HG02870 (cell line): ENCODE data around the gene PRRT1B.
"Not testable (repeated sequence)": the region's sequence is repeated elsewhere in the genome, so short reads cannot be mapped to it uniquely, and the experiment has no call there.

Experiments
- ATAC-seq: cut with Tn5 transposase; IDR thresholded peaks from one replicate; pipeline ENCODE4 v1.9.1; 2021; ENCODE audit warnings: mild to moderate bottlenecking, moderate library complexity; ENCODE audit not compliant: unreplicated experiment

The PRRT1B gene

DNA sequence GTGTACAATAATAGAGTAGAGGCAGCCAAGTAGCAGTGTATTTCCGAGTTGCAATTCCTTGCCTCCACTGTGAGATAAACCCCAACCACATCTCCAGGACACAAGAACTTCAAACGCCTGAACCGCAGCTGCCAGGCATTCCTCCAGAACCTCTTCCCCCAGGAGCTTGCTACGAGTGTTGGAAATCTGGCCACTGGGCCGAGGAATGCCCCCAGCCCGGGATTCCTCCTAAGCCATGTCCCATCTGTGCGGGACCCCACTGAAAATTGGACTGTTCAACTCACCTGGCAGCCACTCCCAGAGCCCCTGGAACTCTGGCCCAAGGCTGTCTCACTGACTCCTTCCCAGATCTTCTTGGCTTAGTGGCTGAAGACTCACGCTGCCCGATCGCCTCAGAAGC, 3.9 kb downstream of the PRRT1B start:
- ATAC-seq = not testable (repeated sequence)

DNA sequence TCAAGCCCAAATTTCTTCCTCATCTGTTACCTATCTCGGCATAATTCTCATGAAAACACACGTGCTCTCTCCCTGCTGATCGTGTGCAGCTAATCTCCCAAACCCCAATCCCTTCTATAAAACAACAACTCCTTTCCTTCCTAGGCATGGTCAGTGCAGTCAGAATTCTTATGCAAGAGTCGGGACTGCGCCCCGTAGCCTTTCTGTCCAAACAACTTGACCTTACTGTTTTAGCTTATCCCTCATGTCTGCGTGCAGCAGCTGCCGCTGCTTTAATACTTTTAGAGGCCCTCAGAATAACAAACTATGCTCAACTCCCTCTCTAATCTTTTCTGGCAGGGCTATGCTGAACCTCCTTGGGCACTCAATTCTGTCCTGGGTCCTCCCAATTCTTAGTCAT, 5.1 kb downstream of the PRRT1B start:
- ATAC-seq = not testable (repeated sequence)

- ATAC-seq = no peak
These were observed 6.7 kb downstream of the PRRT1B start for GRCh38 chr9:131552030-131552429.

- ATAC-seq = no peak
These were observed 8.9 kb downstream of the PRRT1B start for GRCh38 chr9:131554087-131554842.

- no peak for ATAC-seq
These were observed 9.6 kb downstream of the PRRT1B start for GRCh38 chr9:131554843-131555351.

- ATAC-seq = no peak
These were observed 10.7 kb downstream of the PRRT1B start for GRCh38 chr9:131555841-131556673.

GRCh38 chr9:131557855-131558548, 12.7 kb downstream of the PRRT1B start:
- ATAC-seq = no peak

DNA sequence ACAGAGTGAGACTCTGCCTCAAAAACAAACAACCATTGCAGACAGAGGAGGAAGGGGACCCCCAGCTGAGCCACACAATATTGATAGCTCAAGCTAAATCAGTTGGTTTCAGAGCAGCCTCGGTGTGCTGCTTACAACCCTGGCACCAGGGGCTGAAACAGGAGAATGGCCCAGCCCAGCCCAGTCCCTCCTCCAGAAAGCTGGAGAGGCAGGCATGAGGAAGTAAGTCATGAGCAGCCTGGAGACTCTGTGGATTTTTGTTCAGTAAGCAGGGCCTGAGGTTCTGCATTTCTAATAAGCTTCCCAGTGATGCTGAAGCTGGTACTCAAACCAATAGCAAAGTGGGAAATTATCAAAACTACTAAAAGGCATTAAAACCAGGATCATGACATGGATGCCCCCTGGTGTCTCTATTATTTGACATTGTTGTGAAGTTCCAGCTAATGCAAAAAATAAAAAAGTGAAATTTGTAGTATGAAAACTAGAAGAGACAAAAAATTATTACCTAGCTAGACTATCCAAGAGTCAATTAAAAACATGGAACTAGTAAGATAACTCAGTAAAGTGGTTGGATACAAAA, 14.2 kb downstream of the PRRT1B start:
- no peak for ATAC-seq

DNA sequence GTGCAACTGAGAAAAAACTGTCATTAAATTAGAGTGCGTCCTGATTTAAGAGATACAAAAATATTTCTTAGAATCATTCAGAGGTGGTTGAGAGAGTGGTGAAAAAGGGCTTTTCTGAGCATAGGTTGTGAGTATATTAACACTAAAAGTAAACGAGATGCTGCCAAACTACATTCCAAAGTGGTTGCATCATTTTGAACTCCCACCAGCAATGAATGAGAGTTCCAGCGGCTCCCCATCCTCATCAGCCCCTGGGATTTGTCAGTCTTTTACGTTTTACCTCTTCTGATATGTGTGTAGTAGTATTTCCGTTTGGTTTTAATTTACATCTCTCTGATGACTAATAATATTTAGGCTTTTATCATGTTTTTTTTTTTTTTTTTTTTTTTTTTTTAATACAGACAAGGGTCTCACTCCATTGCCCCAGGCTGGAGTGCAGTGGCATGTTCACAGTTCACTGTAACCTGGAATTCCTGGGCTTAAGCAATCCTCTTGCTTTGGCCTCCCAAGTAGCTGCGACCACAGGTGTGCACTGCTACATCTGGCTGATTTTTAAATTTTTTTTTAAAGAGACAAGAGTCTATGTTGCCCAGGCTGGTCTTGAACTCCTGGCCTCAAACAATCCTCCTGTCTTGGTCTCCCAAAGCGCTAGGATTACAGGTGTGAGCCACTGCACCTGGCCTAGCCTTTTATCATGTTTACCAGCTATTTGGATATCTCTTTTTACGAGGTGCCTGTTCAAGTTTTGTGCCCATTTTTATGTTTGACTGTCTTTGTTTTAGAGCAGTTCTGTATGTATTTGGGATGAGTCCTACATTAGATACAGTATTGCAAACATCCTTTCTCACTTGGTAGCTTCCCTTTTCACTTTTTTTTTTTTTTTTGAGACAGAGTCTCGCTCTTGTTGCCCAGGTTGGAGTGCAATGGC, 17.0 kb downstream of the PRRT1B start:
- ATAC-seq = no peak

- ATAC-seq = no peak
These were observed 20.0 kb downstream of the PRRT1B start for GRCh38 chr9:131565369-131565768.

DNA sequence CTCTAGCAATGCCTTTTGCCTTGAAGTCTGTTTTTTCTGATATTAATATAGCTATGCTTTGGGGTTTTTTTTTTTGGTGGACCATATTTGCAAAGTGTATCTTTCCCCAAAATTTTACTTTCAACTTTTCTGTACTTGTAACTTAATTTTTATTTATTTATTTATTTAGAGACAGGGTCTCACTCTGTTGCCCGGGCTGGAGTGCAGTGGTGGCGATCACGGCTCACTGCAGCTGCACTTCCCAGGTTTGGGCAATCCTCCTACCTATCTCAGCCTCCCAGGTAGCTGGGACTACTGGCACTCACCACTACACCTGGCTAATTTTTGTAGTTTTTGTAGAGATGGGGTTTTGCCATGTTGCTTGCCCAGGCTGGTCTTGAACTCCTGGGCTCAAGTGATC, 20.8 kb downstream of the PRRT1B start:
- ATAC-seq = no peak

DNA sequence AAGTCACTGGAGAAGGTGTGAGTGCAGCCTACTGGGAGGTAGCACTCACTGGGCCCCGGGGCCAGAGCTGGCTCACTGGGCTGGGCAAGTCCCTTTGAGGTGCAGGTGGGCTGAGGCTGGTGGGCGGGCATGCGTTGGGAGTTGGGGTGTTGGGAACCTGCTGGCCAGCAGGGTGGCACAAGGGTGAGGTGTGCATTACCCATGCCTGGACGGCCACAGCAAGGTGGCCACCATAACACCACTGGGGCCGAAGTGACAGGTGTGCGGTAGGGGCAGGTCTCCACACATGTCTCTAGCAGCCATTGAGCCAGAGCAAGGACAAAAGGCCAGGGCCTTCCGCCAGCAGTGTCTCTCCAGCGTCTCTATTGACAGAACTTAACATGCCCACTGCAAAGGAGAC, 22.6 kb downstream of the PRRT1B start:
- ATAC-seq = no peak

DNA sequence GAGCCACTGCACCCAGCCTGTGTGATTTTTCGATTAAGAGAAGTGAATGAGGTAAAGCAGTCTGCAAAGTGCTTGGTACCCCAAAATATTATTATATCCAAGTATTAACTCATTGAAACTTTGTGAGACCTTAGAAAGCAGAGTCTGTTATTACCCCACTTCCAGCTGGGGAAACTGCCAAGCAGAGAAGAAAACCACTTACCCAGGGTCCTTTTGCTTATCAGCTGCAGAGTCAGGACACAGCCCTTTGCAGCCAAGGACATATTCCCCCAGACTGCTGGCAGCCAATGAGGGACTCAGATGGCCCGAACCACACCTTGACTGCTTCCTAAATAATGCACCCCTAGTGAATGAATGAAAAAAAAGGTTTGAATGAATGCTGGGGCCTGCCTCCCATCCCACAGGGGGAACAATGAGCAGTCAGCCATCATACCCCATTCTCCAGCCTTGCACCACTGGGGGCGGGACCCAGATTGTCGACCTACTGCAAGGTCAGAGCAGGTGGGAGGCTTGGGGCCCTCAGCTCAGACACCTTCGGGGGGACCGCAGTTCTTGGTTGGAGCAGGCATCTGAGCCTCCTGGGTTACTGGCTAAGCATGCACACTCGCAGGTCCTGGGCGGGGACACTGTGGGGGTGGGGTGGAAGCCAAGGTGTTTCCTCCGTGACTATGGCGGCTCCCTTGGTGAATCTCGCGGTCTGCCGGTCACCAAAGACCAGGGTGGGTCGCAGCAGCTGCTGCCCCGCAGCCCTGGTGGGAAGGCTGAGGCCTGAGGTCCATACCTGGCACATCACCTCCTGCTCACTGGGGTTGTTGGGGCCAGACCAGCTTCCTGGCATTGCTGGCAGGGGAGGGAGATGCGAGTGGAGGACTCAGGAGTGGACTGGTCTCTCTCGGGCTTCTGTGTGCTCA, 29.7 kb downstream of the PRRT1B start:
- no peak for ATAC-seq

DNA sequence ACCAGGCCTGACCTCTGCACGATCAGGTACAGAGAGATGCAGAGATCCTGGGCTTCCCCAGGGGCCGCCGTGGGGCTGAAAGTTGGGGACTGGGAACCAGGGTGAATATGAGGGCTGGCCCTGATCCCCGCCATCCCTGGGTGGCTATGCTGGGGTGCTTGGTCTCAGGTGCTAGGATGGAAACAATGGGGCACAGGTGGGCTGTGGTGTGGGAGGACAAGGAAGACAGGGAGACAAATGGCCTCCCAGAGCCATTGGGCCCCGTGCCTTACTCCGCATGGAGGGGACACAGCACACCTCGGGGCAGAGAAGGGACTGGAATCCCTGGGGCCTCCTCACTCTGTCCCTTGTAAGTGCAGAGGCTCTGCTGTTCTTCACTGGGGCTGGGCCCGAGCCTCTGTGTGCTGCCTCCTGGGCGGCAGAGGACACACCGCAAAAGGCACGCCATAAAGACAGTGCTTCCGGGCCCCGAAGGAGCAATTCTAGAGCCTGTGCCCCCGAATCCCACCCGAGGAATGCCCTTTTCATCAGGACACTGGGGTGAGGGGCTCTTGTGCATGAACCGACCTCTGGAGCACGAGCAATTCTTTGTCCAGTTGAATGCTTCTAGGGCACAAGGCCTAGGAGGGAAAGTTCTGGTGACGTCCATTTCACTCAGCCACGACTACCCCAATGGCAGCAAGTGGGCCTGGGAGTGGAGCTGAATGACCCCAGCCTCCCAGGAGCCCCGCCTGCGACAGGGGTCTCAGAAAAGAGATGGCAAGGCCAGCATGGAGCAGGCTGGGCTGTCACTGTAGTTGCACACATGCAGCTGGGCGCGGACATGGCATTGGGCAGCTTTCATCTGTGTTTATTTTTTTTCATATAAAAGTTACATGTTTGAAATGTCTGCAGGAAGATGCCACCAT, 30.9 kb downstream of the PRRT1B start:
- no peak for ATAC-seq

GRCh38 chr9:131577005-131578000, 32.0 kb downstream of the PRRT1B start:
- no peak for ATAC-seq

- no peak for ATAC-seq
These were observed 32.7 kb downstream of the PRRT1B start for GRCh38 chr9:131578021-131578420.
